CD4-positive, CD25-positive, alpha-beta regulatory T cell (primary cell): ENCODE measurements around the gene KLHL8. TPM values are rescaled to one million over a fixed set of nuclear protein-coding genes. Genes with fewer than 3 reads are reported as not detected.

Source experiments
- ATAC-seq, 2 donors: fragments of 150-1000 bp; cut with Tn5 transposase; one replicate each; pipeline ENCODE4 v1.10.0; 2021; ENCODE audit warnings: low read depth in 2 of 2, moderate number of reproducible peaks in 2 of 2, moderate library complexity in 1 of 2
- DNase-seq, 3 donors: peaks; one replicate each; pipeline versions ENCODE4 v3.0.0 to v3.0.0-alpha.2; 2012 to 2022; ENCODE audit warnings: mixed read lengths in 1 of 3
- H3K27ac ChIP-seq: one replicate; pipeline ENCODE4 v1.7.0; 2013; ENCODE audit warnings: mild to moderate bottlenecking, low read length; ENCODE audit not compliant: insufficient read depth, poor library complexity, severe bottlenecking
- H3K27me3 ChIP-seq: one replicate; pipeline ENCODE4 v1.7.0; 2013; ENCODE audit warnings: low read length; ENCODE audit not compliant: control insufficient read depth, insufficient read depth
- H3K36me3 ChIP-seq: one replicate; pipeline ENCODE4 v1.7.0; 2013; ENCODE audit warnings: mild to moderate bottlenecking, low read length, moderate library complexity; ENCODE audit not compliant: control insufficient read depth, insufficient read depth
- H3K4me1 ChIP-seq: 2 replicates; pipeline ENCODE4 v1.7.0; 2013; ENCODE audit warnings: mild to moderate bottlenecking, low read length; ENCODE audit not compliant: insufficient read depth, control insufficient read depth, poor library complexity, severe bottlenecking
- H3K4me3 ChIP-seq: one replicate; pipeline ENCODE4 v1.7.0; 2013; ENCODE audit warnings: low read depth, mild to moderate bottlenecking, low read length, moderate library complexity
- H3K9me3 ChIP-seq, 2 experiments: 1 replicate in 1 of 2; 2 replicates in 1 of 2; pipeline ENCODE4 v1.7.0; 2013; ENCODE audit warnings: low read length in 2 of 2, mild to moderate bottlenecking in 1 of 2, moderate library complexity in 1 of 2; ENCODE audit not compliant: control insufficient read depth in 2 of 2
- H3K27ac Mint-ChIP-seq, 3 donors: one replicate each; pipeline ENCODE4 v1.8.0; 2020 to 2022; ENCODE audit warnings: mild to moderate bottlenecking in 3 of 3, mixed read lengths in 3 of 3, moderate library complexity in 2 of 3
- H3K27me3 Mint-ChIP-seq: one replicate; pipeline ENCODE4 v1.8.0; 2022; ENCODE audit warnings: mild to moderate bottlenecking, mixed read lengths
- H3K36me3 Mint-ChIP-seq: one replicate; pipeline ENCODE4 v1.8.0; 2020; ENCODE audit warnings: mixed read lengths
- H3K4me1 Mint-ChIP-seq, 4 donors: one replicate each; pipeline ENCODE4 v1.8.0; 2020 to 2022; ENCODE audit warnings: mixed read lengths in 4 of 4, mild to moderate bottlenecking in 1 of 4
- H3K4me3 Mint-ChIP-seq, 4 donors: one replicate each; pipeline ENCODE4 v1.8.0; 2020 to 2022; ENCODE audit warnings: mild to moderate bottlenecking in 4 of 4, mixed read lengths in 4 of 4, moderate library complexity in 3 of 4
- H3K9me3 Mint-ChIP-seq, 7 donors: one replicate each; pipeline ENCODE4 v1.8.0; 2020 to 2022; ENCODE audit warnings: mixed read lengths in 7 of 7, mild to moderate bottlenecking in 3 of 7, moderate library complexity in 2 of 7
- polyA plus RNA-seq, 4 donors: library from polyadenylated mRNA; unstranded; fragments of 300-500 nt; fragmentation: Illumina TruSeq; gene quantifications; one replicate each; pipeline ENCODE4 v1.2.3, GENCODE V29; 2021
- total RNA-seq: library from RNA; stranded (reverse); gene quantifications from one replicate; pipeline ENCODE4 v1.2.3, GENCODE V29; 2022

Gene KLHL8
- total and polyA plus RNA-seq, 5 donors from 2014 or later = 5.7 to 11.1 (median 9.1) TPM

GRCh38 chr4:87193958-87194675 is 26.3 kb downstream of the KLHL8 start:
- Mint-ChIP-seq H3K36me3 (no peaks in the 10 kb centered on the region), H3K4me1 (peaks cover 0 to 18% (median 13%) of the 10 kb centered on the region in 4 donors), H3K27me3 (no peaks in the 10 kb centered on the region), H3K9me3 (no peaks in the 10 kb centered on the region), H3K27ac (peak overlapping the region in 1 of 3 donors; percentile 31), H3K4me3 (no peak overlapping the region)
- no peaks in the 10 kb centered on the region for H3K27me3 ChIP-seq
- no peaks in the 10 kb centered on the region for H3K4me1 ChIP-seq
- no peak overlapping the region for H3K27ac ChIP-seq
- ATAC-seq (no peak), DNase-seq (no peak)
- no peak overlapping the region for H3K4me3 ChIP-seq
- no peaks in the 10 kb centered on the region for H3K9me3 ChIP-seq
- H3K36me3 ChIP-seq = no peaks in the 10 kb centered on the region

DNA sequence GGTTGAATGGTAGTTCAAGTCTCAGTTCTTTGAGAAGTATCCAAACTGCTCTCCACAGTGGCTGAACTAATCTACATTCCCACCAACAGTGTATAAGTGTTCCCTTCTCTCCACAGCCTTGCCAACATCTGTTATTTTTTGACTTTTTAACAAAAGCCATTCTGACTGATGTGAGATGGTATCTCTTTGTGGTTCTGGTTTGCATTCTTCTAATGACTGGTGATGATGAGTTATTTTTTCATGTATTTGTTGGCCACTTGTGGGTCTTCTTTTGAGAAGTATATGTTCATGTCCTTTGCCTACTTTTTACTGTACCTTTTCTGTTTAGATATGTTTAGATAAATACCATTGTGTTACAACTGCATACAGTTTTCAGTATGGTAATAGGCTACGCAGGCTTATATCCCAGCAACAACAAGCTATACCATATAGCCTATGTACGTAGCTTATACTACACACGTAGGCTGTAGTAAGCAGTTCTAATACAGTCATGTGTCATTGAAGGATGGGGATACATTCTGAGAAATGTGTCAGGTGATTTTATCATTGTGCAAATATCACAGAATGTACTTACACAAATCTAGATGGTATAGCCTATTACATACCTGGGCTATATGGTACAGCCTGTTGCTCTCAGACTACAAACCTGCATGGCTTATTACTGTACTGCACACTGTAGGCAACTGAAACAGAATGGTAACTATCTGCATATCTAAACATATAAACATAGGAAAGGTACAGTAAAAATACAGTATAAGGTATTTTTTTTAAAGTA is 28.1 kb downstream of the KLHL8 start:
- no peaks in the 10 kb centered on the region for H3K9me3 ChIP-seq
- no peak for ATAC-seq
- no peaks in the 10 kb centered on the region for H3K4me1 ChIP-seq
- Mint-ChIP-seq H3K27me3 (no peaks in the 10 kb centered on the region), H3K4me1 (peaks cover 5 to 15% (median 5%) of the 10 kb centered on the region in 4 donors), H3K4me3 (no peak overlapping the region), H3K9me3 (no peaks in the 10 kb centered on the region), H3K27ac (no peak overlapping the region), H3K36me3 (peaks cover 4% of the 10 kb centered on the region)
- H3K27ac ChIP-seq = no peak overlapping the region
- H3K27me3 ChIP-seq = no peaks in the 10 kb centered on the region
- H3K36me3 ChIP-seq = no peaks in the 10 kb centered on the region
- DNase-seq = no peak
- H3K4me3 ChIP-seq = no peak overlapping the region

- no peaks in the 10 kb centered on the region for H3K9me3 Mint-ChIP-seq
- Histone ChIP-seq H3K27me3 (no peaks in the 10 kb centered on the region), H3K4me1 (no peaks in the 10 kb centered on the region), H3K36me3 (no peaks in the 10 kb centered on the region), H3K27ac (no peak overlapping the region), H3K9me3 (no peaks in the 10 kb centered on the region), H3K4me3 (no peak overlapping the region)
- ATAC-seq (no peak), DNase-seq (no peak)
- peaks cover 9% of the 10 kb centered on the region for H3K36me3 Mint-ChIP-seq
- no peaks in the 10 kb centered on the region for H3K27me3 Mint-ChIP-seq
- no peak overlapping the region for H3K4me3 Mint-ChIP-seq
- no peak overlapping the region for H3K27ac Mint-ChIP-seq
- peaks cover 0 to 10% (median 4%) of the 10 kb centered on the region in 4 donors for H3K4me1 Mint-ChIP-seq
Measured at GRCh38 chr4:87188932-87189331, 31.5 kb downstream of the KLHL8 start.

- H3K27me3 Mint-ChIP-seq = no peaks in the 10 kb centered on the region
- no peaks in the 10 kb centered on the region for H3K9me3 ChIP-seq
- H3K4me1 ChIP-seq = no peaks in the 10 kb centered on the region
- DNase-seq (no peak), ATAC-seq (no peak)
- no peak overlapping the region for H3K4me3 Mint-ChIP-seq
- H3K36me3 Mint-ChIP-seq = peaks cover 9% of the 10 kb centered on the region
- no peaks in the 10 kb centered on the region for H3K9me3 Mint-ChIP-seq
- no peak overlapping the region for H3K27ac Mint-ChIP-seq
- peaks cover 0 to 11% (median 3%) of the 10 kb centered on the region in 4 donors for H3K4me1 Mint-ChIP-seq
- no peaks in the 10 kb centered on the region for H3K27me3 ChIP-seq
- no peak overlapping the region for H3K4me3 ChIP-seq
- H3K36me3 ChIP-seq = no peaks in the 10 kb centered on the region
- H3K27ac ChIP-seq = no peak overlapping the region
Measured at GRCh38 chr4:87188048-87188447, 32.4 kb downstream of the KLHL8 start.

GRCh38 chr4:87185146-87185870 is 35.1 kb downstream of the KLHL8 start:
- Histone ChIP-seq H3K27me3 (no peaks in the 10 kb centered on the region), H3K36me3 (no peaks in the 10 kb centered on the region), H3K4me3 (no peak overlapping the region), H3K4me1 (no peaks in the 10 kb centered on the region), H3K27ac (no peak overlapping the region), H3K9me3 (no peaks in the 10 kb centered on the region)
- H3K4me3 Mint-ChIP-seq = no peak overlapping the region
- no peaks in the 10 kb centered on the region for H3K27me3 Mint-ChIP-seq
- no peaks in the 10 kb centered on the region for H3K9me3 Mint-ChIP-seq
- ATAC-seq (no peak), DNase-seq (no peak)
- H3K4me1 Mint-ChIP-seq = peaks cover 0 to 11% (median 5%) of the 10 kb centered on the region in 4 donors
- H3K36me3 Mint-ChIP-seq = peaks cover 9% of the 10 kb centered on the region
- H3K27ac Mint-ChIP-seq = no peak overlapping the region

DNA sequence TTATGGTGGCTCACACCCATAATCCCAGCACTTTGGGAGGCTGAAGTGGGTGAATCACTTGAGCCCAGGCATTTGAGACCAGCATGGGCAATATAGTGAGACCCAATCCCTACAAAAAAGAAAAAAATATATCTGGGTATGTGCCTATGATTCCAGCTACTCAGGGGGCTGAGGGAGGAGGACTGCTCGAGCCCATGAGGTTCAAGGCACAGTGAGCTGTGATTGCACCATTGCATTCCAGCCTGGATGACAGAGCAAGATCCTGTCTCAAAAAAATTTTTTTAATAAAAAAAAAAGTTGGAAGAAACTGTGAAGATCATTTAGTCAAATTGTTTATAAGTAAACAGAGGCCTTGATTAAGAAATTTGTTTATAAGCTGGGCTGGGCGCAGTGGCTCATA is 39.7 kb downstream of the KLHL8 start:
- H3K9me3 ChIP-seq = no peaks in the 10 kb centered on the region
- H3K36me3 ChIP-seq = peaks cover 4% of the 10 kb centered on the region
- no peak overlapping the region for H3K4me3 ChIP-seq
- Mint-ChIP-seq H3K27ac (no peak overlapping the region), H3K36me3 (peaks cover 13% of the 10 kb centered on the region), H3K9me3 (no peaks in the 10 kb centered on the region), H3K4me3 (no peak overlapping the region), H3K4me1 (peaks cover 0 to 10% (median 2%) of the 10 kb centered on the region in 4 donors), H3K27me3 (no peaks in the 10 kb centered on the region)
- no peaks in the 10 kb centered on the region for H3K27me3 ChIP-seq
- no peaks in the 10 kb centered on the region for H3K4me1 ChIP-seq
- no peak for DNase-seq
- H3K27ac ChIP-seq = no peak overlapping the region
- no peak for ATAC-seq

GRCh38 chr4:87179751-87180150 is 40.7 kb downstream of the KLHL8 start:
- Histone ChIP-seq H3K4me3 (no peak overlapping the region), H3K9me3 (no peaks in the 10 kb centered on the region), H3K36me3 (peaks cover 4% of the 10 kb centered on the region), H3K27me3 (no peaks in the 10 kb centered on the region), H3K27ac (no peak overlapping the region), H3K4me1 (no peaks in the 10 kb centered on the region)
- DNase-seq = no peak
- peaks cover 0 to 7% (median 4%) of the 10 kb centered on the region in 4 donors for H3K4me1 Mint-ChIP-seq
- H3K36me3 Mint-ChIP-seq = peaks cover 8% of the 10 kb centered on the region
- no peak overlapping the region for H3K27ac Mint-ChIP-seq
- H3K4me3 Mint-ChIP-seq = no peak overlapping the region
- no peak for ATAC-seq
- H3K9me3 Mint-ChIP-seq = no peaks in the 10 kb centered on the region
- H3K27me3 Mint-ChIP-seq = no peaks in the 10 kb centered on the region
